IMR-90 (cell line): ENCODE measurements around the gene POLR2E.

ENCODE experiments used
- BHLHE40 ChIP-seq: fragments of 150-350 bp; IDR thresholded peaks from 2 replicates; pipeline ENCODE4 v1.6.1; 2016; ENCODE audit warnings: mild to moderate bottlenecking, low read depth, low read length
- MAFK ChIP-seq: IDR thresholded peaks from 2 replicates; pipeline ENCODE4 v1.6.1; 2012; ENCODE audit warnings: low read depth, low read length, improper control_type of control experiment
- POLR2A ChIP-seq: IDR thresholded peaks from 2 replicates; pipeline ENCODE4 v1.6.1; 2012; ENCODE audit warnings: mild to moderate bottlenecking, low read depth, low read length
- RCOR1 ChIP-seq: IDR thresholded peaks from 2 replicates; pipeline ENCODE4 v1.6.1; 2012; ENCODE audit warnings: mild to moderate bottlenecking, low read length, improper control_type of control experiment; ENCODE audit not compliant: insufficient replicate concordance
- TF ChIP-seq, protein P1 (sequence below): conservative IDR thresholded peaks from 2 replicates; pipeline ENCODE4 v1.5.1; 2012; ENCODE audit warnings: mild to moderate bottlenecking, low read depth, low read length, improper control_type of control experiment
- TF ChIP-seq, protein P2 (sequence below): fragments of 150-350 bp; IDR thresholded peaks from 2 replicates; pipeline ENCODE4 v1.6.1; 2016; ENCODE audit warnings: low read depth, mild to moderate bottlenecking, low read length, moderate library complexity, borderline replicate concordance
- TF ChIP-seq, protein P3 (sequence below): fragments of 150-350 bp; IDR thresholded peaks from 2 replicates; pipeline ENCODE4 v1.6.1; 2017; ENCODE audit warnings: mild to moderate bottlenecking, antibody characterized with exemption, low read length, low read depth

DNA sequence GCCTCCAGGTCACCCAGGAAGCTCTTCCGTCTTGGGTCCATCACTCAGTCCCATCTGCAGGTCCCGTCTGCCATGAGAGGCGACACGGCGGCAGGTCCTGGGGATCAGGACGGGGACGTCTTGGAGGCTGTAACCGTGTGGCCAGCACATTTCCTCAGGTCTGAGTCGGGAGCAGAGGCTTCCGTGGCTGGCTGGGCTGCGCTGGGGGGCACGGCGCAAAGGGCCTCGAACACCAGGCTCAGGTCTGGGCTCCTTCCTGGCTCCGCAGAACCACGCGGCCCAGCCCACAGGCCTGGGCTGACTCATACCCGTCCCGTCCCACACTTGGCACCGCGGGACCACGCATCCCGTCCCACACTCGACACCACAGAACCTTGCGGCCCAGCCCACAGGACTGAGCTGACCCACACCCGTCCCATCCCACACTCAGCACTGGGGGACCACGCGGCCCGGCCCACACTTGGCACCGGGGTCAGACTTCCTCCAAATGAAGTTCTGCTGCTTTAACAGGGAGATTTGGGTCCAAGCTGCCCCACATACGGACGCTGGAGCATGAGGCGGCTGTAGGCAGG lies 48.7 kb upstream of the POLR2E start:
- TF ChIP-seq, protein P1, sequence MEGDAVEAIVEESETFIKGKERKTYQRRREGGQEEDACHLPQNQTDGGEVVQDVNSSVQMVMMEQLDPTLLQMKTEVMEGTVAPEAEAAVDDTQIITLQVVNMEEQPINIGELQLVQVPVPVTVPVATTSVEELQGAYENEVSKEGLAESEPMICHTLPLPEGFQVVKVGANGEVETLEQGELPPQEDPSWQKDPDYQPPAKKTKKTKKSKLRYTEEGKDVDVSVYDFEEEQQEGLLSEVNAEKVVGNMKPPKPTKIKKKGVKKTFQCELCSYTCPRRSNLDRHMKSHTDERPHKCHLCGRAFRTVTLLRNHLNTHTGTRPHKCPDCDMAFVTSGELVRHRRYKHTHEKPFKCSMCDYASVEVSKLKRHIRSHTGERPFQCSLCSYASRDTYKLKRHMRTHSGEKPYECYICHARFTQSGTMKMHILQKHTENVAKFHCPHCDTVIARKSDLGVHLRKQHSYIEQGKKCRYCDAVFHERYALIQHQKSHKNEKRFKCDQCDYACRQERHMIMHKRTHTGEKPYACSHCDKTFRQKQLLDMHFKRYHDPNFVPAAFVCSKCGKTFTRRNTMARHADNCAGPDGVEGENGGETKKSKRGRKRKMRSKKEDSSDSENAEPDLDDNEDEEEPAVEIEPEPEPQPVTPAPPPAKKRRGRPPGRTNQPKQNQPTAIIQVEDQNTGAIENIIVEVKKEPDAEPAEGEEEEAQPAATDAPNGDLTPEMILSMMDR: no peak
- TF ChIP-seq POLR2A (no peak), RCOR1 (no peak), MAFK (no peak), BHLHE40 (no peak)
- TF ChIP-seq, protein P2, sequence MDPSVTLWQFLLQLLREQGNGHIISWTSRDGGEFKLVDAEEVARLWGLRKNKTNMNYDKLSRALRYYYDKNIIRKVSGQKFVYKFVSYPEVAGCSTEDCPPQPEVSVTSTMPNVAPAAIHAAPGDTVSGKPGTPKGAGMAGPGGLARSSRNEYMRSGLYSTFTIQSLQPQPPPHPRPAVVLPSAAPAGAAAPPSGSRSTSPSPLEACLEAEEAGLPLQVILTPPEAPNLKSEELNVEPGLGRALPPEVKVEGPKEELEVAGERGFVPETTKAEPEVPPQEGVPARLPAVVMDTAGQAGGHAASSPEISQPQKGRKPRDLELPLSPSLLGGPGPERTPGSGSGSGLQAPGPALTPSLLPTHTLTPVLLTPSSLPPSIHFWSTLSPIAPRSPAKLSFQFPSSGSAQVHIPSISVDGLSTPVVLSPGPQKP: no peak
- TF ChIP-seq, protein P3, sequence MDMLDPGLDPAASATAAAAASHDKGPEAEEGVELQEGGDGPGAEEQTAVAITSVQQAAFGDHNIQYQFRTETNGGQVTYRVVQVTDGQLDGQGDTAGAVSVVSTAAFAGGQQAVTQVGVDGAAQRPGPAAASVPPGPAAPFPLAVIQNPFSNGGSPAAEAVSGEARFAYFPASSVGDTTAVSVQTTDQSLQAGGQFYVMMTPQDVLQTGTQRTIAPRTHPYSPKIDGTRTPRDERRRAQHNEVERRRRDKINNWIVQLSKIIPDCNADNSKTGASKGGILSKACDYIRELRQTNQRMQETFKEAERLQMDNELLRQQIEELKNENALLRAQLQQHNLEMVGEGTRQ: no peak
